Measurements from ENCODE around the gene RFX7.
"Not testable (repeated sequence)": the region's sequence is repeated elsewhere in the genome, so short reads cannot be mapped to it uniquely, and the experiment has no call there.

The RFX7 gene

GRCh38 chr15:56261854-56262509 is 18.3 kb upstream of the RFX7 start:
- TF ChIP-seq CTCF (conservative IDR thresholded peaks at IDR 0.05) = no peak
- H3K27ac ChIP-seq = no peak overlapping the region

GRCh38 chr15:56257306-56257705 is 13.6 kb upstream of the RFX7 start:
- not testable (repeated sequence) for H3K27ac ChIP-seq

- H3K27ac ChIP-seq = no peak overlapping the region
- TF ChIP-seq CTCF (conservative IDR thresholded peaks at IDR 0.05) = no peak
Observed at GRCh38 chr15:56254265-56254664, 10.6 kb upstream of the RFX7 start.

GRCh38 chr15:56252386-56252785 is 8.7 kb upstream of the RFX7 start:
- no peak for TF ChIP-seq CTCF (conservative IDR thresholded peaks at IDR 0.05)
- H3K27ac ChIP-seq = no peak overlapping the region

GRCh38 chr15:56251315-56252095 is 7.8 kb upstream of the RFX7 start:
- TF ChIP-seq CTCF (conservative IDR thresholded peaks at IDR 0.05) = no peak
- H3K27ac ChIP-seq = no peak overlapping the region

GRCh38 chr15:56250626-56251025 is 6.9 kb upstream of the RFX7 start:
- TF ChIP-seq CTCF (conservative IDR thresholded peaks at IDR 0.05) = no peak
- no peak overlapping the region for H3K27ac ChIP-seq

- TF ChIP-seq CTCF (conservative IDR thresholded peaks at IDR 0.05) = peak; percentile 47
- no peak overlapping the region for H3K27ac ChIP-seq
Observed at GRCh38 chr15:56249092-56249491, 5.4 kb upstream of the RFX7 start.
